ENCODE data around the gene LRRC32.
A peak's percentile ranks its signal among the peaks of the same experiment; 100 is the strongest.
"Not testable (repeated sequence)": the region's sequence is repeated elsewhere in the genome, so short reads cannot be mapped to it uniquely, and the experiment has no call there.

Gene LRRC32

DNA sequence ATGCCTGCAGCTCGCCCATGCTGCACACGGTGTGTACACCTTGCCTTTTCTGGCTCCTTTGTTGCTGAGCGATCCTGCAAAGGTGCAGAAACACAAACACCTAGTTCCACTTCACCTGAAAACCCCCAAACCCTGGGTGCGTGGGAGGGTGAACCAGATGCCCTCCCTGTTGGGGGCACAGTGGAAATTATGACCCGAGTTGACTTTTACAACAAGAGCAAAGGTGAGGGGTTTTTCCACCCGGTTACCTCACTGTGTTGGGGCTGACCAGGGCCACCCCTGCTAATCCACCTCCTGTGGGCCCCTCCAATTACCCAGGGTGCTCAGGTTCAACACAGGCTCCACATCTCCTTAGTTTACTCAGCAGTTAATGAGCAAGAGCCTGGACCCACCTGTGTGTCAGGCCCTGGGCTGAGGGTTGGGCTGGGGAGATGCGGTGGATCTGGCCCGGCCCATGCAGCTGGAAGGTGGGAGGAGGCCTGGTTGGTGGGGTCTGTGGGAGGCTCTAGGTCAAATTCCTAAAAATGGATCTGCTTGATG is 42.1 kb downstream of the LRRC32 start:
- DNase-seq (ENCODE audit: low read depth) = peak; percentile 17

DNA sequence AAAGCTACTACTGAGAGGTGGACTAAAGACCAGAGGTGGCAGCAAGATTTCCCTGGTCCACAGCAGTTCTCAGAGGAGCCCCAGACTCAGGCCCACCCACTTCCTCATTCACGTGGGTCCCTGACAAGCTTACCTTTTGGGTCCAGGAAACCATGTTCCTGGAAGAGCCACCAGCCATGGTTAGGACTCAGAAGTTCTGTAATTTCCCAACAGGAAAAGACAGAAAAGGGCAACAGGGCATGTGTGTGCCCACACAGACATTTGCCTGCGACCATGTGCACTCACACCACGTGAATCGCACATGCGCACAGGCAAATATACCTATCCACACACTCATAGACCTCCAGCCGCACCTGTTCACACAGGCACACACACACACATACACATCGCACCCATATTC is 42.9 kb downstream of the LRRC32 start:
- no peak for DNase-seq (ENCODE audit: low read depth)

DNA sequence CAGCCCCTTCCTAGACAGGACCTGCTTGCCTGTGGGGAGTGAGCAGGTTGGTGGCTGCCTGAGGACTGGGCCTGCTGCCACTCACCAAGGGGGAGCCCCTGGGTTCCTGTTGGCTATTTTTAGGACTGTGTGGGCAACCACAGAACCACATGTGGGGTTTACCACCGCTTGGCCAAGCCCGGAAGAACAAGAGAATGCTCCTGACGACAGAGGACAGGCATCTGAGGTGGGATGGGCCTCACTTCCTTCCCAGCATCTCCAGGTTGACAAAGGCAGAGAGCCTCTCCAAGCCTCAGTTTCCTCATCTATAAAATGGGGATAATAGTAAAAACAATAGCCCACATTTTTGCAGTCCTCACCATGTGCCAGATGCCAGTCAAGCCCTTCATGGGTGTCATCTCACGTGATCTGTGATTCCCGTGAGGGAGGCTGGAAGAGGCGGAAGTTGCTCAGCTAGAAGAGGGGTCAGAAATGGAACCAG is 43.6 kb downstream of the LRRC32 start:
- DNase-seq (ENCODE audit: low read depth) = peak; percentile 32

DNA sequence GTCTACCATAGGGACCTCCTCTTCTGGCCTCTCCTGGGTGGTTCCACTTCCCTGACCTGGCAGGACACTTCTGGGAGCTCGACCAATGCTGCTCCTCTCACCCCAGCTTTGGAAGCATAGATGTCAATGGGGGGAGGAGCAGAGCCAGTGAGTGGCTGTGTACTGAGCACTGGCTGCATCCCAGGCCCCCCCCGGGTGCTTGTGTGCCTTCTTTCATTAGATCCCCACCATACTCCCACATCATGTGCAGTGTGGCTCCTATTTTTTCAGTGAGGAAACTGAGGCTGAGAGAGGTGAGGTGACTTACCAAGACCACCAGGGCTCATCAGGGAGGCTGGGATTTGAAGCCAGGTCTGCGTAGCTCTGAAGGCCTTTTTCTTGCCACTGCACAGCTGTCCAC is 44.3 kb downstream of the LRRC32 start:
- no peak for DNase-seq (ENCODE audit: low read depth)

DNA sequence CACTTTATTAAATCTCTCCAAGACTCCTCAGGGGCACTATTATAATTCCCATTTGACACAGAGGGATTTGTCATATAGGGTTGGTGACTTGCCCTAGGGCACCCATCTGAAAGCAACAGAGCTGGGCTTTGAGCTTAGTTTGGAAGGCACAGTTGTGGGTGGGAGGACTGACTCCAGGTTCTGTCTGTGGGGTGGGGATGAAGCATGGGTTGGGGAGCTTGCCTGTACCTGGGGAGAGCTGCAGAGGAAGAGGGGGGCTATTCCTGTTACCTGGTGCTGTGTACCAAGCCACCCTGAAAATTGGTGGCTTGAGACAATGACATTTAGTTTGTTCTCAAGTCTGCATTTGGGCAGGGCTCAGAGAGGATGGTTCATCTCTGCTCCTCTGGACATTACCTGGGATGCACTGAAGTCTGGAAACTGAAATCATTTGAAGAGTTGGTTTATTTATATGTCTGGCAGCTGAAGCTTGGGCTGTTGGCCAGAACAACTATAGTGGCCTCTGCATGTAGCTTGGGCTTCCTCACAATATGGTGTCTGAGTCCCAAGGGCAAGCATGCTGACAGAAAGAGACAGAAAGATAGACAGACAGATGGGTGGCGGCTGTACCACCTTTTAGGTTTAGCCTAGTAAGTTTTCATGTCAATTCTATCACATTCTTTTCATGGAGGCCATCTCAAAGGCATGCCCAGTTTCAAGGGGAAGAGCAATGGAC is 44.9 kb downstream of the LRRC32 start:
- no peak for DNase-seq (ENCODE audit: low read depth)

DNA sequence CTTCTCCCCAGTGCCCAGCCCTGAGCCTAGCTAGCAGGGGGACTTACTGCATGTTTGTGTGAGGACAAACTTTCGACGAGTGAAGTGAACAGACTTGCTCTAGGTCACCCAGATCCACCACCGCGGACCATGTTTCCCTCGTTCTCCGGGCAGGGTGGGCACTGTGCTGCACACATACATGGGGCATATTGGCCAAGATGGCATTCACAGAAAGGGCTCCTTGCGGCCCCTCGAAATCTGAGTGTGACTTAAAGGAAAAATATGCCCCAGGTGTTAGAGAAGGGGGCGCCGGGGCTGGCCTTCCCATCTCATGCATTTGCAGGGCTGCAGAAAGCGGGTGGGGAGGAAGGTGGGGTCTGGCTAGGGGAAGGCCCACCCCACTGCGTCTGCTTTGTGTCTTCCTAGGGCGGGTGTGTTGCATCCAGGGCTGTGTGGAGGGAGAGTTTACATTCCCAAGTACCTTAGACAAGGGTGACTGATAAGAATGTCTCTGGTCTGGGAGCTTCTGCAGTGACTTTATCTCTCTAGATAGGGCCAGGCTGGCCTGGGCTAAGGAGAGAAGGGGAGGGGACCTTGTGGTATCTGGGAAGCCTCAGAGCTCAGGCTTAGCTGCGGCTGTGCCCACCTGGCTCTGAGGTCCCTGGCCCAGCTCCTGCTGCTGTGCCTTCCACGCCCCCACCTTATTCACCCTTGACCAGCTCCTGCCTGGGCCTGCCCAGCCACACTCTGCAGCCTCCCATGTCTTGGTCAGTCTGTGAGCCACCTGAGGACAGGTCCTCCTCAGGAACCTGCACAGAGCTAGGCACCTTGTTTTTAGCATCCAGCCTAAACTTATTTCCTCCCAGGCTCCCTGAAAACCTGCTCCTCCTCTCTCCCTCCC is 45.8 kb downstream of the LRRC32 start:
- DNase-seq (ENCODE audit: low read depth) = no peak

DNA sequence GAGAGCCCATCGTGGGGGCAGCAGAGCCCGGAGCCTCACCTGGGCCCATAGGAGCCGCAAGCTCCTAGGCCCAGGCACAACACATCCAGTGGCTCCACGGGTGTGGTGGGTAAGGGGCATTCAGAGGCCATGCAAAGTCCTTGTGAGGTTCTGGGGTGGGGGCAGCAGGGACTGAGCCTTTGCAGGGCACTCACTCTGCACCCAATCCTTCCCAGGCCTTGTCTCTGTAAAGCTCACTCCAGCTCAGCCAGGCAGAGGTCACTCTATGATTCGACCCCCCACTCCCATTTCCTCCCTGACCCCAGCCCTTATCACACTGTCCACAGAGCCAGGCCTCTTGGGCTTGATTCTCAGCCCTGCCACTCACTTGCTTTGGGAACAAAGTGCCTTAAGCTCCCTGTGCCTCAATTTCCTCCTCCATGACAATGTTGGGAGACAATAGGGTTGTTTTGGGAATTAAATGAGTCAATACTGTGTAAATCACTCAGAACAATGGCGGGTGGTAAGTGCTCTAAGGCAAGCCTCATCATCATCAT is 46.6 kb downstream of the LRRC32 start:
- no peak for DNase-seq (ENCODE audit: low read depth)

DNA sequence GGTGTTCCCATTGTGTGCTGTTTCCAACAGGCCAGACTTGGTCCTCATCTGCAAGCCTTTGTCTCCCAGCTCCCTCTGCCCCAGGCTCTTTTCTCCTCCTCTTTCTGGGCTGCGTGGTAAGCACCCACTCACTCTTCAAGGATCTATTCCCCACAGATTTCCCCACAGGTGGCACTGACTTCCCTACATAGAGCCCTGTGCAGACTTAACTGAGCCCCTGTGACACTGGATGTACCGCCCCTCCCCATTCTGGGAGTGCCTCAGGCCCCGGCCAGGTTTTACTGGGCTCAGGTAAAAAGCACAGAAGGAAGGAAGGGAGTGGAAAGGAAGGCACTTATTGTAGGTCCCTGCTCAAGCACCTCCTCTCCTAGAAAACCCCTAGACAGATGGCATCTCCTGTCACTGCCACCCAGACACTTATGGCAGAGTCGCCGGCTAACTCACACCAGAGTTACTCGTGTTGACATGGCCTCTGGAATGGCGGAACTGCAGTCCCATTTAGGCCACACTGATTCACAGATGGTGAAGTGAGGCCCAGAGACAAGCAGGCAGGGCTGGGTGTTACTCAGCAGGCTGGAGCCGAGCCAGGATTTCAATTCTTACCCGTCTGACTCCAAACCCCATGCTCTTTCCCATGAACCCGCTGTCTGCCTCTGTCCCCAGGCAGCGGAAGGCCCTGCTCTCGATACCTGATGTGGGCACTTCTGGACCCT is 47.2 kb downstream of the LRRC32 start:
- no peak for DNase-seq (ENCODE audit: low read depth)

DNA sequence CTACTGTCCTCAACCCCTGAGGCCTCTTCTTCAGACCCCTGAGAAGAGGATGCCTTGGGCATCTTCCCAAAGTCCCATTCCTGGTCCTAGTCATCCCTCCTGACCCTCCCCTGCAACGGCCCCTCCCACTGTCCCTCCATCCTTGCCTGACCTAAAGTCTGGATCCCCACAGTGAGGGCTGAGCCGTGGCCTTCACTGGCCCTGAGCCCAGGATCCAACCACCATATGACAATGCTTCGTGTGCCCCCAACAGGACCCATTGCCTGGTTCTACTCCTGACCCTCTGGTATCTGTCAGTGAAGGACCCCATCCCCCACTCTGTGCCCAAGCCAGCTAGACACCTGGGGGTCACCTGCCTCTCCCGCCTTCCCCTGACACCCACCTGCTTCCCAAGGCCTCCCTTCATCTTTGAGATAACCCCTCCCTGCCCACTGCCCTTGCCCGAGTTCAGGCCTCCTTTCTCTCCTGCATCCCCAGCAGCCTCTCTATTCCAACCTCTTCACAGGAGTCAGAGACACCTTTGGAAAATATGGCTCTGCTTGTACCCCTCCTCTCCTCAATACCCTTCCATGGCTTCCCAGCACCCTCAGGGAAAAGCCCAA is 48.0 kb downstream of the LRRC32 start:
- DNase-seq (ENCODE audit: low read depth) = no peak

DNA sequence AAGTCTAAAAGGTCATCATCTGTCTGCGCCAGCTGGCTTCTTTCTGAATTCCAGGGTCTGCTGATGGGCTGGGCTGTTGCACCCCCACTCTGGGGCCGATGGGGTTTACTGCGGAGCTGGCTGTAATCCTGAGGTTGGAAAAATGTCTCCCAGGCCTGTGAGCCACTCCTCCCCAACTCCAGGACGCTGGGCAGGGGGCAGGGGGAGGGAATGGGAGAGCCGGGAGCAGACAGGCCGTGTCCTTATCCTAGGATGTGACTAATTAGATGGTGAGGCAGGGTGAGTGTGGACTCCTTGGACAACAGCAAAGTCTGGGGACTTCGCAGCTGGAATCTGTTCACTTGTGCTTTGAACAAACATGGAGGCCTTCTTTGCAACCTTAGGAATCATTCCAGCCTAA is 48.7 kb downstream of the LRRC32 start:
- no peak for DNase-seq (ENCODE audit: low read depth)

DNA sequence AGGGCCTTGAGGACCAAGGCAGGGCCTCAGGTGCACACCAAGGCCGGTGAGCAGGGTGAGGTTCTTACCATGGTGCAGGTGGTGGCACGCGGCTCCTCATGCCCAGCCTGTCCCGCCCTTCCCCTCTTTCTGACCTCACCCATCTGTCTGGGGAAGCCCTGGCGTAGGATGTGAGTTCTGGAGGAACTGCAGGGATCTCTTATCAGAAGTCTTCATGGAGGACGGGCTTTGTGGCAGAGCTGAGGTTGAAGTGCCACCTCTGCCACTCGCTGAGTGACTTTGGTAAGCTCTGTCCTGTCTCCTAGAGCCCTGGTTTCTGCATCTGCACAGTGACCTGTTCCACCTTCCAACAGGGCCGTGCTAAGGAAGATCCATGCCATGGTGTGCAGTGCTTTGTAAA is 49.1 kb downstream of the LRRC32 start:
- no peak for DNase-seq (ENCODE audit: low read depth)

DNA sequence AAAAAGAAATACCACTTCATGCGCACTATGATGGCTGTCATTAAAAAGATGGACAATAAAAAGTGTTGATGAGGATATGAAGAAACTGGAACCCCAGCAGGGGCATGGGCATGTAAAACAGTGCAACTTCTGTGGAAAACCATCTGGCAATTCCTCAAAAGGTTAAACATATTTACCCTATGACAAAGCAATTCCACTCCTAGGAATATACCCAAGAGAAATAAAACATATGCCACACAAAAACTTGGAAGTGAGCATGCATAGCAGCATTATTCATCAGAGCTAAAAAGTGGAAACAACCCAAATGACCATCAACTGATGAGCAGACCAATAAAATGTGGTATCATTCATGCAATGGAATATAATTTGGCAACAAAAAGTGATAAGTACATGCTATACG is 50.1 kb downstream of the LRRC32 start:
- DNase-seq (ENCODE audit: low read depth) = no peak

DNA sequence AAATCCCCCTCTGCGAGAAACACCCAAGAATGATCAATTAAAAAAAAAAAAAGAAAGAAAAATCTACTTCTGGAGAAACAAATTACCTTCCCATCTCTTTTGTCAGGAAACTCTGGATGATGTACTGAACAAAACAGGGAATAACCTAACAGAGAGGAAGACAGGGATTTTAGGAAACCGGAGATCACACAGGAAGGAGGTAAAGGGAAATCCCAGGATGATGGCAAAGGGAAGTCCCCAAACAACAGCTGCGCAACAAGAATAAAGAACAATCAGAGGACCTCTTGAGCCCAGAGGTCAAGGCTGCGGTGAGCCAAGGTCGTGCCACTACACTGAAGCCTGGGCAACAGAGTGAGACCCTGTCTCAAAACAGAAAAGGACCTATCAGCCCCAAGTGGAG is 50.7 kb downstream of the LRRC32 start:
- not testable (repeated sequence) for DNase-seq (ENCODE audit: low read depth)

DNA sequence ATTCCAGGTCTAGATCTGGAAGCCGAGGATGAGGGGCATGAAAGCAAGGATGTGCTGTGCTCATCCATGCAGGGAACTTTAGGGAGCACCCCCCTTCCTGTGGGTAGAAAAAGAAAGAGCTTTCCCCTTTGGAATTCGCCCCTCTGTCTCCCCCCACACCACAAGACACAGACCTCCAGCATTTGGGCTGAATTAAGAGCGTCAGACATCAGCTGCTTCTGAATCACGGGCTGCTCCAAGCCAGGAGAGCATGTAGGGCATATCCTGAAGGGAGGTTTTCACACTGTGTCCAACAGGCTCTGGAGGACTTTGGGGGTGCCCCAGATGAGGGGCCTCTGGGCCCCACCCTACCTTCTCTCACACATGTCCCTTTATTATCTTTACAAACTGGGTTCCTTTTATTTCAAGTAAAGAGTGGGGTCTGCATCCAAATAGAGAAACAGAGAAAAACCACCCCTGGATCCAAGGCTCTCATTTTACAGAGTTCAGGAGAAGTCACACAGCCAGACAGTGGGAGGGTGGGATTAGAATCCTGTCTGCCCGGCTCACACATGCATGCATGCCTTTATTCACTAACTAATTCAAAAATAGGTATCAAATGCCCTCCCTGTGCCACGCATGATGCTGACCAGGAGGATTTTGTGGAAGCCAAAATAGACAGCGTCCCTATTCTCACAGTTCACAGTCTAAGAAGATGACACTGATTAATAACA is 52.8 kb downstream of the LRRC32 start:
- no peak for DNase-seq (ENCODE audit: low read depth)

DNA sequence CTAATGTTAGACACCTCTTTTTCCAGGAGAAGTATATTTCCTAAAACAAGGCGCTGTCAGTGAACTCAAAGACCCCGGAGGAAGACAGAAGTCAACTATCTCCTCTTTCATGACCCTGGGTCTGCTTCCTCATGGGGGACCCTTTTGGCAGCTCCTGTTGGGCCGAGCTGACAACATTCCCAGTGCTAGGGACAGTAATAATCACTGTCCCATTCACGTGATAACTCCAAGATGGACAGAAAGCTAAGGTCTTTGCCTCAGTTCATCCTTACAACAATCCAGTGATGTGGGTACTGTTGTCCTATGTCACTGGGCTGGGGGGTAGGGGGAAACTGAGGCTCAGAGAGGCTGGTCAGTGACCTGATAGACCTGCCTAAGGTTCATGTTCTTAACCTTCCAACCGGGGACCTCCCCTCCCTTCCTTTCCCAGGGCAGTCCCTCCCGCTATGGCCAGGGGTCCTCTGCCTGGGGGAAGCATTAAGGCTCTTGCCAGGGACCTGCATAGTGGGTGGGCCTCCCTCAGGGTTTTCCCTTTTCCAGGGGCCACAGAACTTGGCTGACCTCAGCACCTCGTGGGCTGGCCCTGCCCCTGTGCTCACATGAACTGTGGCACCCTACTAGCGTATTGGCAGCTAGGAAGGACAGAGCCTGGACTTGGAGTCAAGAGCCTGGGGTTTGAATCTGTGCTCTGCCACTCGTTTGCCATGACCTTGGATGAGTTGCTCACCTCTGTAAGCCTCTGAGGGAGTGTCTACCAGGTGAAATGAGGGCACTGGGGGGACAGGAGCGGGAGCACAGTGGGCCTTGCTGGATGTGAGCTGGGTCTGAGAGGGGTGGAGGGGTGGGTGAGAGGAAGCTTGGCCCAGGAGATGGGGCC is 53.6 kb downstream of the LRRC32 start:
- no peak for DNase-seq (ENCODE audit: low read depth)

DNA sequence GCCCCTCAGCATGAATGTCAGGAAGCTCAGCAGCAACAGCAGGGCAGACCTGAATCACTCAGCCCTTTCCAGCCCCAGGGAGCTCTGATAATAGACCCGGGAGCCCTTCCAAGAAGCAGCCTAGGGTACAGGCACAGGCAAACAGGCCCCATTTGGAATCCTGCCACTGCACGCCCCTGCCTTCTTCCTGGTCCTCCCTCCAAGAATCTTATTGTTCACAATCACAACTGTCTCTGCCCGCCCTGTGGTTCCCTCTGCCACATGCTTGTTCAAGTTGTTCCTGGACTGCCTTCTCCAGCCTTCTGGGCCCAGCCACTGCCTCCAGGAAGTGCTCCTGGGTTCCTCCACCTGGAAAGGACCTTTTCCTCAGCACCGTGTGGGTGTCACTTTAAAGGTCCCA is 54.6 kb downstream of the LRRC32 start:
- DNase-seq (ENCODE audit: low read depth) = no peak

DNA sequence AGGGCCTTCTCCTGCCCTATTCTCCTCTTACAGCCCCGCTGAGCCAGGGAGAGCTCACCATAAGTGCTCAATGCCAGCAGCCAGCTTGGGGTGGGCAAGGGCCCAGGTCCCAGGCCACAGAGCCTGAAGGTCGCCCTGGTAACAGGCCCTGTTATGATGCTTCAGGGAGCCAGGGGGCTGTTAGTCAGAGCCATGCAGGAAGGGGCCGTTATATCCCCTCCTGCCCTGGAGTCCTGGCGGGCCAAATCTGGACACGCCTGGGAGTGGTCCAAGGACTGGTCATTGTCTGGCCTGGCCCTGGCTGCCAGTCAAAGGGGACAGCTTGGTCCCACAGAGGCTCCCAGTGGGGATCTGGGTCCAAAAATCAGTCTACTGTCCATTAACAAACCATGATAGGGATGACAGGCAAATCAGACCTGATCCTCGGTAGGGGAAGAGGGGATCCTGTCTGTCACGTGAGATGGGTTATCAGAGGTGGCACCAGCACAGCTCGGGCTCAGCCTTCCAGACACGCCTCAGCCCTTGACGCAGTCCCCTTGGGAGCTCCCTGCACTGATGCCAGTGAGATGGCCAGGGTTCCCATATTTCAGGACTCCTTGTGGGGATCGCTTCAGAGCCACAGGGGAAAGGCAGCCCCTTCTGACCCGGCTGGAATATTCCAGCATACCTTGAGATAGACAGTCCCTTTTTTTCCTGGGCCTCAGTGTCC is 55.9 kb downstream of the LRRC32 start:
- DNase-seq (ENCODE audit: low read depth) = no peak

DNA sequence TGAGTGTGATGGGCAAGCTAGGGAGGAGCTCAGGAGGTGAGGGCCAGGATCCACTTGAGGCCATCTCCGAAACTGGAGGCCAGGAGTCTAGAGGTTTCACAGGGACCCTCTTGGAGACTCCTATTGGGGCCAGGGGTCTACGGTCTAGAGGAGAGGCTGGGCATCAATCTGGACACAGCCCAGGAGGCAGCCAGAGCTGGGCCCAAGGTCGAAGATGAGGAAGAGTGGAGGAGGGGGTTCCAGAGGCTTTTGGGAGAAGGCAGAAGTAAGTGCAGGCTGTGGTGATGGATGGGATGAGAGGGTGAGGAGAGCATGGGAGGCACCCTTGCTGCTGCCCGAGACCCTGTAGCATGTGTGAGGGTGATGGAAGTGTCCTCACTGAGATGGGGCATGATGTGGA is 56.6 kb downstream of the LRRC32 start:
- no peak for DNase-seq (ENCODE audit: low read depth)

DNA sequence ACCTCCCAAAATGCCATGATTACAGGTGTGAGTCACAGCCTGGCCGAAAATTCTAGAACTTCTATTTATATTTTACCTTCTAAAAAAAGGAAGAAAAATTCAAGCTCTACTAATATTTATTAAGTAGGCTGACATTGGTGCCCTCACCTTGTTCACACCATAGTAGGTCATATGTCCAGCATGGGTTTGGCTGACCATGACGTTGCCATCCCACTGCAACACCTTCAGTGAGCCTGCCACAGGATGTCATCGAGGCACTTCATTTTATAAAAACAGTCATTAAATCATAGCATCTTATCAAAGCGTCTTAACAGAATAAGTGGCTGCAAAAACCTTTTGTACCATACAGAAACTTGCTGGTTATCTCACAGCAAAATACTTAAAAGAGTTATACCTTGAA is 58.3 kb downstream of the LRRC32 start:
- no peak for DNase-seq (ENCODE audit: low read depth)
